ENCODE data around the gene PARN. TPM values are rescaled to one million over a fixed set of nuclear protein-coding genes. Genes with fewer than 3 reads are reported as not detected.

Gene PARN
- total and polyA plus RNA-seq, 2 of the 8 experiments (the other 6 are each of a cell fraction or from before 2014, with no cell fraction given), result 24.5 to 44.6 TPM

- Histone ChIP-seq H3K4me3 (ENCODE audit: extremely low read depth in 1 of 4, insufficient read depth in 2 of 4, low read depth in 3 of 4, low read length in 4 of 4) (no peak overlapping the region), H4K5ac (ENCODE audit: insufficient read length, low read depth, low read length) (no peak overlapping the region), H3K27ac (ENCODE audit: low read depth, low read length) (no peak overlapping the region), H3K9ac (replicated peaks in 1 of 4; ENCODE audit: extremely low read depth in 1 of 4, low read depth in 3 of 4, low read length in 3 of 4) (no peak overlapping the region), H2BK15ac (ENCODE audit: low read length) (no peak overlapping the region), H3K36me3 (ENCODE audit: control insufficient read depth in 2 of 4, insufficient read depth in 4 of 4, low read length in 3 of 4) (no peaks in the 10 kb centered on the region), H3K27me3 (replicated peaks in 1 of 4; ENCODE audit: control insufficient read depth in 3 of 4, extremely low read depth in 1 of 4, insufficient read depth in 3 of 4, low read length in 3 of 4) (no peaks in the 10 kb centered on the region), H3K79me2 (ENCODE audit: control insufficient read depth in 1 of 2, insufficient read depth in 2 of 2, low read length in 2 of 2) (no peaks in the 10 kb centered on the region; a peak in 1 of 4 replicates), H3K4me1 (replicated peaks in 1 of 4; ENCODE audit: control insufficient read depth in 3 of 4, insufficient read depth in 4 of 4, low read length in 3 of 4) (peaks cover 12 to 34% (median 16%) of the 10 kb centered on the region in 4 experiments), H3K23me2 (ENCODE audit: low read depth, low read length) (no peaks in the 10 kb centered on the region), H2BK12ac (ENCODE audit: low read depth, low read length) (no peak overlapping the region), H2BK20ac (ENCODE audit: low read length) (no peak overlapping the region), H3K79me1 (ENCODE audit: low read depth, low read length) (peaks cover 2% of the 10 kb centered on the region; the same call in 1 of the 2 replicates), H2BK120ac (replicated peaks; ENCODE audit: low read depth, low read length) (no peak overlapping the region), H2BK5ac (ENCODE audit: low read depth, low read length) (no peak overlapping the region), H3K23ac (ENCODE audit: insufficient read length) (no peak overlapping the region), H3K14ac (ENCODE audit: insufficient read length) (no peak overlapping the region), H3K56ac (replicated peaks; ENCODE audit: insufficient read length, low read depth, low read length) (no peak overlapping the region), H3K9me3 (ENCODE audit: insufficient read depth in 2 of 2, low read depth in 1 of 2, low read length in 1 of 2) (no peaks in the 10 kb centered on the region), H4K8ac (ENCODE audit: extremely low read depth, insufficient read depth, low read length) (no peak overlapping the region), H2AK5ac (ENCODE audit: low read depth, low read length) (no peak overlapping the region; the same call in 1 of the 2 replicates), H4K20me1 (replicated peaks in 1 of 2; ENCODE audit: control insufficient read depth in 1 of 2, insufficient read depth in 2 of 2, low read length in 2 of 2) (no peaks in the 10 kb centered on the region), H4K91ac (replicated peaks; ENCODE audit: insufficient read length, low read length) (no peak overlapping the region), H3K18ac (ENCODE audit: extremely low read depth, low read length) (0 out of 2 replicates have a peak overlapping the region, but pooled peaks have one; percentile 57), H3K4ac (replicated peaks; ENCODE audit: insufficient read length, low read depth, low read length) (no peak overlapping the region), H2AFZ (ENCODE audit: low read length) (no peak overlapping the region), H3K4me2 (ENCODE audit: insufficient read depth in 1 of 2, low read depth in 2 of 2, low read length in 2 of 2) (peak overlapping the region; percentile 3 to 11; a peak in 1 of 4 replicates)
- no peak for TF ChIP-seq ZNF274 (IDR thresholded peaks at IDR 0.05; ENCODE audit: borderline replicate concordance, extremely low read depth, low read length)
- no peak for TF ChIP-seq ATF2 (IDR thresholded peaks at IDR 0.05; ENCODE audit: low read length)
- no peak for TF ChIP-seq HDAC6 (IDR thresholded peaks at IDR 0.05; ENCODE audit: low read depth, low read length)
- 0 out of 2 replicates have a peak, but pooled peaks have one; percentile 12 for TF ChIP-seq BACH1 (IDR thresholded peaks at IDR 0.05; ENCODE audit: low read length)
- no peak for TF ChIP-seq JUND (IDR thresholded peaks at IDR 0.05; ENCODE audit: low read length)
- FAIRE-seq, result no peak
- POLR2A ChIA-PET (ENCODE audit: partially characterized antibody), result no interaction called here
- DNase-seq (ENCODE audit: low read depth in 1 of 2, low spot score in 2 of 2), result no peak
- CTCF ChIA-PET (ENCODE audit: partially characterized antibody), result interaction anchor here (2.3 kb wide), 1 partner anchor 10 kb away, joined by 7 read pairs; no protein-coding TSS in a partner anchor
- 81% methylated on average over 3 of the region's 3 CpGs; no CpG with 5 or more reads in 1 of the 2 experiments for WGBS, 2 experiments (ENCODE audit: extremely low coverage in 1 of 2, insufficient coverage in 1 of 2, insufficient read length in 1 of 2, insufficient replicate concordance in 2 of 2, low coverage in 1 of 2, low lambda C conversion rate in 2 of 2, missing lambda C conversion rate in 1 of 2)
Observed at GRCh38 chr16:14499110-14499509, 130.9 kb downstream of the PARN start.
